NCI-H1436 (cell line): Measurements from ENCODE around the gene NHLRC3.
"Not testable (repeated sequence)": the region's sequence is repeated elsewhere in the genome, so short reads cannot be mapped to it uniquely, and the experiment has no call there.

Source experiments
- DNase-seq: peaks from one replicate; lab custom pipeline; 2025; lab: John Stamatoyannopoulos, UW

NHLRC3 gene

GRCh38 chr13:39037880-39038568, at the start of gene NHLRC3, which contains the start of gene PROSER1:
Gene NHLRC3 (plus strand): TSS chr13:39038456. CDS start chr13:39038640, 184 bp downstream.
Gene PROSER1 (minus strand): TSS chr13:39038089. CDS start chr13:39037242, 847 bp downstream.
- DNase-seq, result peak; percentile 79

GRCh38 chr13:38990693-38991092, 47.6 kb upstream of the NHLRC3 start, which contains the start of gene STOML3:
Gene STOML3 (minus strand): TSS chr13:38990831. CDS start chr13:38990721, 110 bp downstream.
- no peak for DNase-seq

GRCh38 chr13:38993381-38993780, 44.9 kb upstream of the NHLRC3 start:
- no peak for DNase-seq

- DNase-seq, result no peak
Measured at GRCh38 chr13:38998739-38999138, 39.5 kb upstream of the NHLRC3 start.

GRCh38 chr13:39006371-39007111, 31.7 kb upstream of the NHLRC3 start:
- not testable (repeated sequence) for DNase-seq

- DNase-seq, result no peak
Measured at GRCh38 chr13:39012608-39013007, 25.6 kb upstream of the NHLRC3 start.

- DNase-seq, result no peak
Measured at GRCh38 chr13:39013462-39013861, 24.8 kb upstream of the NHLRC3 start.

GRCh38 chr13:39016087-39016486, 22.2 kb upstream of the NHLRC3 start:
- no peak for DNase-seq

- peak; percentile 11 for DNase-seq
Measured at GRCh38 chr13:39016787-39017186, 21.5 kb upstream of the NHLRC3 start.

- no peak for DNase-seq
Measured at GRCh38 chr13:39020853-39021462, 17.3 kb upstream of the NHLRC3 start.

GRCh38 chr13:39023316-39023715, 14.9 kb upstream of the NHLRC3 start:
- no peak for DNase-seq

- no peak for DNase-seq
Measured at GRCh38 chr13:39023761-39024160, 14.5 kb upstream of the NHLRC3 start.

GRCh38 chr13:39025433-39025839, 12.8 kb upstream of the NHLRC3 start:
- no peak for DNase-seq

- no peak for DNase-seq
Measured at GRCh38 chr13:39032150-39032549, 6.1 kb upstream of the NHLRC3 start.

- DNase-seq, result no peak
Measured at GRCh38 chr13:39034085-39034484, 4.2 kb upstream of the NHLRC3 start.

- no peak for DNase-seq
Measured at GRCh38 chr13:39035204-39035603, 3.1 kb upstream of the NHLRC3 start.

GRCh38 chr13:39035799-39036198, 2.5 kb upstream of the NHLRC3 start:
- no peak for DNase-seq

- DNase-seq, result no peak
Measured at GRCh38 chr13:39036212-39036611, 2.0 kb upstream of the NHLRC3 start.

- peak; percentile 32 for DNase-seq
Measured at GRCh38 chr13:39037410-39037879, 811 bp upstream of the NHLRC3 start.

- no peak for DNase-seq
Measured at GRCh38 chr13:39038569-39039030, 344 bp downstream of the NHLRC3 start.

GRCh38 chr13:39039041-39039440, 785 bp downstream of the NHLRC3 start:
- no peak for DNase-seq

- DNase-seq, result no peak
Measured at GRCh38 chr13:39040206-39040605, 1.9 kb downstream of the NHLRC3 start.

GRCh38 chr13:39044536-39044935, 6.3 kb downstream of the NHLRC3 start:
- no peak for DNase-seq
